Left ventricle myocardium inferior (tissue), 1 donor: Measurements from ENCODE around the gene PTPRJ. TPM values are rescaled to one million over a fixed set of nuclear protein-coding genes. Genes with fewer than 3 reads are reported as not detected.
A peak's percentile ranks its signal among the peaks of the same experiment; 100 is the strongest.
"Not testable (repeated sequence)": the region's sequence is repeated elsewhere in the genome, so short reads cannot be mapped to it uniquely, and the experiment has no call there.

Experiments
- DNase-seq: peaks from one replicate; pipeline ENCODE4 v3.0.0-alpha.2; 2020
- H3K27ac ChIP-seq: fragments of 200-600 bp; replicated peaks from 2 replicates; pipeline ENCODE4 v1.8.0; 2021
- H3K27me3 ChIP-seq: fragments of 200-600 bp; 2 replicates; pipeline ENCODE4 v1.8.0; 2021; ENCODE audit warnings: low read depth
- H3K36me3 ChIP-seq: fragments of 200-600 bp; 2 replicates; pipeline ENCODE4 v1.8.0; 2021
- H3K4me1 ChIP-seq: fragments of 200-600 bp; 2 replicates; pipeline ENCODE4 v1.8.0; 2021
- H3K4me3 ChIP-seq: fragments of 200-600 bp; 2 replicates; pipeline ENCODE4 v1.8.0; 2021; ENCODE audit warnings: mild to moderate bottlenecking, moderate library complexity
- H3K9me3 ChIP-seq: fragments of 200-600 bp; replicated peaks from 2 replicates; pipeline ENCODE4 v1.8.0; 2021
- CTCF ChIP-seq: fragments of 200-600 bp; IDR thresholded peaks from 2 replicates; pipeline ENCODE4 v1.8.0; 2021; ENCODE audit warnings: antibody characterized with exemption, mild to moderate bottlenecking, borderline replicate concordance
- intact Hi-C: fragments of 100-400 bp; cut with micrococcal nuclease; formaldehyde crosslinking; loops from one replicate; pipeline ENCODE4 v1.11.0; 2022
- total RNA-seq: library from RNA; stranded (reverse); fragmentation: NEBNext Ultra II Directional; extraction: Animal tissue kit (Norgen Biotek cat#: 25700); gene quantifications from one replicate; pipeline ENCODE4 v1.2.1, GENCODE V29; 2021
- donor health status: DM: no; HTN: yes; CAD: no; lungs with severe emphysema.

Gene PTPRJ
- total RNA-seq, 1 donor from 2014 or later, result 6.8 TPM

GRCh38 chr11:47941907-47942558, 38.3 kb upstream of the PTPRJ start:
- no peak for DNase-seq
- Histone ChIP-seq H3K9me3 (no peaks in the 10 kb centered on the region), H3K4me3 (no peak overlapping the region), H3K27me3 (no peaks in the 10 kb centered on the region), H3K4me1 (peaks cover 6% of the 10 kb centered on the region), H3K27ac (no peak overlapping the region), H3K36me3 (no peaks in the 10 kb centered on the region)
- TF ChIP-seq CTCF, result no peak
- intact Hi-C loops, result no loop called here

DNA sequence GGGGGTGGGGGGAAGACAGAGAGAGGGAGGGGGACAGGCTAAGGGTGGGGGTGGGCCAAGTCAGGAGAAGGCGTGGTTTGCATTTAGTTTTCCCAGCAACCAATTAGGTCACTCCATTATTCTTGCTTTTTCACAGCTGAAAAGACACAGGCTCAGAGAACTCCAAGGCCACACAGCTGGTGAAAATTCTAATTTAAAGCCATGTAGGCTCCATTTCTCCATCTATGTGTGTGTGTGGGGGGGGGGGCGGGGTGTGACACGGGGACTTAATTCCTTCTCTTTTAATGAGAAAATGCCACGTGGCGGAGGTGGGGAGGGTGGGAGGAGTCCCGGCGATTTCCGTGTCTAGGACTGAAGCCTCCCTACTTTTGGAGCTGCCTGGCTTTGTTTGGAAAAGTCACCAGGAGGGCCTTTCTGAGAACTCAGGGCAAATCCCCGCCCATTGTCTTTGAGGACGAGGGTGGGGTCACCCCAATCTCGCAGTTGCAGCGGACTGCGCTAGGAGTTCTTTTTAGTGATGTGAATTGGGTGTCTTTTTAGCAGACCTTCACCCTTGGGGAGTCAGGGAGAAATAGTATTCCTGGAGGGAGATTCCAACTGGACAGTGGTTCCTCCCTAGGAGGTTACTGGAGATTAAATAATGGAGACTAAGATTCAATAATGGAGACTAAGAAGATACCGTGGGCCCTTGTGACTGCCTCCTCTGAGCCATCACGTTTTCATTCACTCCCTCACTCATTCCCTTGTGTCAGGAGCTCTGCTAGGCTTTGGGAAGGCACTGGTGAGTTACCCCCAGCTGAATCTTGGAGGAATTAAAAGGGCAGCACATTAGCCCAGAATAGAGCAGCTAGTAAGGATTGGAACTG, 36.4 kb upstream of the PTPRJ start:
- Histone ChIP-seq H3K27ac (no peak overlapping the region), H3K4me3 (no peak overlapping the region), H3K9me3 (no peaks in the 10 kb centered on the region), H3K4me1 (peaks cover 10% of the 10 kb centered on the region), H3K27me3 (no peaks in the 10 kb centered on the region), H3K36me3 (no peaks in the 10 kb centered on the region)
- DNase-seq, result no peak
- no peak for TF ChIP-seq CTCF
- intact Hi-C loops, result no loop called here

DNA sequence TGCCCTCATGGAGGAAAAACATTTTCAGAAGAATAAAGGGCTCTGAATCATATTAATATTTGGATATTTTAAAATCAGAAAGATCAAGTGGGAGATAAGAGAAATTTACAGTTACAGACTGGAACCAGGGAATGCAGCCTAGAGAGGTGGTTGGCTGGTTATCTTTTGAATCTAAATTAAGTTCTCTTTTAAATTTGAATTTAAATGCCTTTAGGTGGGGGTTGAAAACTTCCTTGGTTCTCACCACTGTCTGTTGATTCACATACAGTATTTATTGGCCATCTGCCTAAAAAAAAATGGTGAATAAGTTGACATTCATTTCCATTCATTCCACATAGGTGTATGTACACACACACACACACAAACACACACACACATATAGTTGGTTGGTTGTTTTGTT, 35.7 kb upstream of the PTPRJ start:
- no peak for DNase-seq
- Histone ChIP-seq H3K27me3 (no peaks in the 10 kb centered on the region), H3K4me1 (peaks cover 10% of the 10 kb centered on the region), H3K27ac (no peak overlapping the region), H3K4me3 (no peak overlapping the region), H3K36me3 (no peaks in the 10 kb centered on the region), H3K9me3 (no peaks in the 10 kb centered on the region)
- no peak for TF ChIP-seq CTCF
- intact Hi-C loops, result no loop called here

DNA sequence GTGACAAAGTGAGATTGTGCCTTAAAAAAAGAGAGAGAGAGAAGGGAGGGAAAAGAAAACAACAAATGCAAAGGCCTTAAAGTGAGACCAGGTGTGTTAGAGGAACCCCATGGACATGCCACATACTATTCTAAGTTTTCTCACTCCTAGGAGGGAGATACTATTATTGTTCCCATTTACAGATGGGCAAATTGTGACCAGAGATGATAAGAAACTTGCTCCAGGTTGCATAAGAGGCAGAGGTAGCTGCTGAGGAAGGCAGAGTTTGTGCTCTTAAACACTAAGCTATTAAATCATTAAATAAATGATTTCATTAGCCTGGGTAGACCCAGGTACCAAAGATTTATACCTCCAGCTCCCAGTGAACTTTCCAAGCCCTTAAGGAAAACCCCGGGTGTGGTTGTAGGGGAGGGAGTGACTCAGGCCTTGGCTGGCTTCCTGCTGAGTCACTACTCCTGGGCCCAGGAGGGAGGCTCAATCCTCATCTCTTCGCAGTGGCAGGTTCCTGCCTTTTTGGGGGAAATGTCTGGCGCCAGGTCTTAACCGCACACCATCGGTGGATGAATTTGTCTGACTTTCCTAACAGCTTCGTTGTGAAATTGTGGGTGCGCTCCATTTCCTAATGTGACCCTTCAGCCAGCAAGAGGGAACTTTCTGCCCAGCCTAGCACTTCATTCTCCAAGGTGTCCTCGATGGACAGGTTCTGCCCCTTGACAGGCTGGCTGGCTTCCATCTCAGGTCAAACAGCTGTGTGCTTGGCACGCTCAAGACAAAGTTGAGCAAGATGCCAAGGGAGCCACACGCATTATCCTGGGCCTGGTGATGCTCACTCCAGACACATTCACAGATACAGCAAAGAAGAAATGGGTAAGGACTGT, 33.4 kb upstream of the PTPRJ start:
- H3K4me3 ChIP-seq, result no peak overlapping the region
- peak; percentile 48 for DNase-seq
- H3K36me3 ChIP-seq, result no peaks in the 10 kb centered on the region
- no peaks in the 10 kb centered on the region for H3K9me3 ChIP-seq
- intact Hi-C loops, result no loop called here
- H3K27me3 ChIP-seq, result no peaks in the 10 kb centered on the region
- peaks cover 10% of the 10 kb centered on the region for H3K4me1 ChIP-seq
- no peak for TF ChIP-seq CTCF
- no peak overlapping the region for H3K27ac ChIP-seq

GRCh38 chr11:47948137-47948536, 32.2 kb upstream of the PTPRJ start:
- no peak for TF ChIP-seq CTCF
- Histone ChIP-seq H3K9me3 (no peaks in the 10 kb centered on the region), H3K36me3 (no peaks in the 10 kb centered on the region), H3K4me3 (no peak overlapping the region), H3K27ac (no peak overlapping the region), H3K27me3 (no peaks in the 10 kb centered on the region), H3K4me1 (peaks cover 10% of the 10 kb centered on the region)
- DNase-seq, result no peak
- intact Hi-C loops, result no loop called here

GRCh38 chr11:47949001-47949675, 31.2 kb upstream of the PTPRJ start:
- H3K27me3 ChIP-seq, H3K27ac ChIP-seq, H3K4me1 ChIP-seq, H3K9me3 ChIP-seq, DNase-seq, H3K36me3 ChIP-seq, intact Hi-C loops, H3K4me3 ChIP-seq: not testable (repeated sequence)
